NCI-H69 (cell line): ENCODE measurements around the gene AMBP.

Experiments
- DNase-seq: peaks from one replicate; lab custom pipeline; 2025; lab: John Stamatoyannopoulos, UW

Gene AMBP

GRCh38 chr9:114112778-114113584, 34.9 kb upstream of the AMBP start:
- peak; percentile 10 for DNase-seq

- DNase-seq = no peak
Observed at GRCh38 chr9:114112325-114112724, 34.2 kb upstream of the AMBP start.

- no peak for DNase-seq
Observed at GRCh38 chr9:114110180-114110579, 32.1 kb upstream of the AMBP start.

- no peak for DNase-seq
Observed at GRCh38 chr9:114109124-114109523, 31.0 kb upstream of the AMBP start.

- peak; percentile 75 for DNase-seq
Observed at GRCh38 chr9:114108016-114108833, 30.1 kb upstream of the AMBP start.

- no peak for DNase-seq
Observed at GRCh38 chr9:114107286-114108001, 29.3 kb upstream of the AMBP start.

DNA sequence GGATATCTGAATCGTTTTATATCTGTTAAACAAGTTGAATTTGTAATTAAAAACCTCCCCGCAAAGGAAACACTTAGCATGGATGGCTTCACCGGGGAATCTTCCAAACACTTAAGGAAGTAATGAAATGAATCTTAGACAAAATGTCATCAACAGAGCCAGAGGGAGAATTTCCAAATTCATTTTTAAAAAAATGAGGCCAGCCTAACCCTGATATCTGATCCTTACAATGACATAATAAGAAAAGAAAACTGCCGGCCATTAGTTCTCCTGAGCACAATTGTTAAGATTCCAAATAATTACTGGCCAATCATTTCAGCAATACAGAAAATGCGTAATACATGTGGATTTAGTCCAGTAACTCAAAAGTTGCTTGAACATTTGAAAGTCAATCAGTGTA, 27.1 kb upstream of the AMBP start:
- no peak for DNase-seq

GRCh38 chr9:114102484-114102883, 24.4 kb upstream of the AMBP start:
- no peak for DNase-seq

- no peak for DNase-seq
Observed at GRCh38 chr9:114100536-114100935, 22.4 kb upstream of the AMBP start.

- no peak for DNase-seq
Observed at GRCh38 chr9:114099669-114100270, 21.7 kb upstream of the AMBP start.

DNA sequence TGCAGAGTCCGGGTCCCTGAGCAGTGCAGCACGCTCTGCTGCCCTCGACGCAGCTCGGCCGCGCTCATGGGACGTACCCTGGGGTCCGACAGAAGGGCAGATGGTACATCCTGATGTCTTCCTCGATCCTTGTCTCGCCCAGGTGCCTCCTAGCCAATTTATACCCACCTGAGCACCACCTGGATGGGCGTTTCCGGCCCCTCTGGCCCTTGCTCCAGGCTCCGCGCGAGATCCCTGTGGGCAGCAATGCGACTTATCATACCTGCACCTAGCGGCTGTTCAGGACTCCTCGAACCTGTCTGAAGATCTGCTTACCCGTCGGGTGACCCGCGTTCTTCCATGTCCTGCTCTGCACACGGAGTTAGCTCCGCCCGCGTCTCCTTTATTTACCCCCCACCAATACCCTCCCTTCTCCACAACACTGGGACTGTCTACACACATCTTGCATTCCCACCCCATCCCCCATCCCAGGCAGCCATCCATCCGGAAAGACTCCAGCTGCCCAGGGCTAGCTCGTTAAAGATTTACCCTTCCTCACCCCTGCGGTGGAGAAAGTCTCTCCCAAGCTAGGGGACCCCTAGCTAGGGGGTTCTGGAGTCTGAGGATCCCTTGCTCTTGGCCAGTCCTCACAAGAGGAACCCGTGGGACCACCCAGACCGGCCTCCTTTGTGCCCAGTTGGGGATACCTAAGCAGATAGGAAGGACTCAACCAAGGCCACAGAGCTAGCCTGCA, 21.0 kb upstream of the AMBP start, which contains the start of gene KIF12:
Gene KIF12 (minus strand): TSS at position 357 of the 733 bp plus-strand sequence. CDS start 16 bp downstream, at position 341.
- DNase-seq = peak; percentile 75

DNA sequence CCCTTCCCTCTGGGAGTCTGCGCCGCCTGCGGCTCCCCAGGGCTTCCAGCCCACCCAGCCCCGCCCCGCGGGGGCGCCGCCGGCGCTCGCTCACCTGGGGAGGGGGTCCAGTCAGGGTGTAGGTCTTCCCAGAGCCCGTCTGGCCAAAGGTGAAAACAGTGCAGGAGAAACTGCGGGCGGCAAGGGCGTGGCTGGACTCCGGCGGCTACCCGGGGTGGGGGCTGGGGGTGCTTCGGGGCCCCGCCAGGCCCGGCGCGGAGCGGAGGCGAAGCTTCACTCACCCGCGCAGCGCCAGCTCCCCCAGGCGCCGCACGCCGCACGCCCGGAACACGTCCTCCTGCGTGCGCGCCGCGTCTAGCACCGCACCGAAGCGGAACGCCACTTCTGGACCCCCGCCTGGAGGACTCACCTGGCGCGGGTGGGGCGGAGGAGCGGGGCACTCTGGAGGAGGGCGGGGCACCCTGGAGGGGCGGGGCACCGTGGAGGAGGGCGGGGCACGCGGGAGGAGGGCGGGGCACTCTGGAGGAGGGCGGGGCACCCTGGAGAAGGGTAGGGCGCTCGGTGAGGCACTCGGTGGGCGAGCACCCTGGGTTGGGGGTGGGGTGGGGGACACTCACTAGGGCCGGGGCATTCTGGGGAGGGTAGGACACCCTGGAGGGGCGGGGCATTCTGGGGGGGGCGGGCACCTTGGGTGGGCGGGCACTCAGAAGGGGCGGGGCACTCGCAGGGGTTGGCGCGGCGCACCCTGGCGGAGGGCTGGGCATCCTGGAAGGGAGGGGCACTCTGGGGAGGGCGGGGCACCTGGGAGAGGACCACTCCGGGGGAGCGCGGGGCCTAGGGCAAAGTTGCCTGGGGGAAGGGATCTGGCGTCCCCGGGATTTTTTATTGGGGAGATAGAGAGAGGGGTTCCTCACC, 20.2 kb upstream of the AMBP start:
- peak; percentile 75 for DNase-seq

- peak; percentile 70 for DNase-seq
Observed at GRCh38 chr9:114097613-114098020, 19.5 kb upstream of the AMBP start.

DNA sequence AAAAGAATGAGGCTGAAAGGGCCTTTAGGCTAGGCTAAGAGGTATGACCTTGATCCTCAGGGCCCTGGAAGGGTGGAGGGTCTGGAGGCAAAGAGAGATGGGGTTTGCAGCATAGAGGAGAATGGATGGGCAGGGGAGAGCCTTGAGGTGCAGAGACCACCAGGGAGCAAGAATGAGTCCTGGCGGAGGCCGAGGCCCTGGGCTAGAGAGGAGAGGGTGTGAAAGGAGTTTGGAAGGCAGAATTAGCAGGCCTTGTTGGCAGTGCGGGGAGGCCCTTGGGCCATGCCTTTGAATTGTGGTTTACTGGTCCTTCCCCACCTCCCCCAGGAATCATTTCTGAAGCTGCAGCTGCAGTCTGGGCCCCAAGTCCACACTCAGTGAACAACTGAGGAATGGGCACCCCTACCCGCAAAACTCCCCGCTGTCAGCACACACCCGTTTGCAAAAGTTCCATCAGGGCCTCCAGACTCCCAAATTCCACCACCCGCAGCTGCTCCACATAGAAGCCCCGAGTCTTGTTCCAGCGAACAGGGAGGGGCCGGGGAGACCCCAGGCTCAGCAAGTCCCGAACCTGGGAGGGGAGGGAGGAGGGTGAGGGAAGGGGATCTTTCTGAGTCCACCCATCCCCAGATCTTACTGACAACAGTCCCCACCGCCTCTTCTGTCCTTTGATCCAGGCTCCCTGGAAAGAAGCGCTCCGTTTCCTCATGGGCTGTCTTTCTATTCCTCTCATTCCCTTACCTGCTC, 18.9 kb upstream of the AMBP start:
- DNase-seq = no peak

DNA sequence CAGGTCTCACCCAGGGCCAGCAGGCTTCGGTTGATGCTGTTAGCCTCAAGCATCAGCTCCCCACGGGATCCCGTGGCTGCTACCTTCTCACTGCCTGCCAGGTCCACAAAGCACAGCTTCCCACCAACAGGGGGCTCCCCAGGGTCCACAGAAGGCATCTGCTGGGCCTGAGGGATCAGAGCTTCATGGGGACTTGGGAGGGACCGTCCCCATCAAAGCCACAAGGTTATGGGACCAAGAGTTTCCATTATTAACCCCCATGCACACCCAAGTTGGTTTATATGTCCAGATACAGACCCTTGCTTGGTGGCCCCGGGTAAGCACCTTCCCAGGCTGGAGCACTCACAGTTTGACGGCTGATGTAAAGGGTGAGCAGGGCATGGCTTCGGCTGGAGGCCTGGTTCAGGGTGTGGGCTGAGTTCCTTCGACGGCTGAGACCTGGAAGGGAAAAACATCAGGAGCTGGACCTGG, 18.0 kb upstream of the AMBP start:
- DNase-seq = no peak

DNA sequence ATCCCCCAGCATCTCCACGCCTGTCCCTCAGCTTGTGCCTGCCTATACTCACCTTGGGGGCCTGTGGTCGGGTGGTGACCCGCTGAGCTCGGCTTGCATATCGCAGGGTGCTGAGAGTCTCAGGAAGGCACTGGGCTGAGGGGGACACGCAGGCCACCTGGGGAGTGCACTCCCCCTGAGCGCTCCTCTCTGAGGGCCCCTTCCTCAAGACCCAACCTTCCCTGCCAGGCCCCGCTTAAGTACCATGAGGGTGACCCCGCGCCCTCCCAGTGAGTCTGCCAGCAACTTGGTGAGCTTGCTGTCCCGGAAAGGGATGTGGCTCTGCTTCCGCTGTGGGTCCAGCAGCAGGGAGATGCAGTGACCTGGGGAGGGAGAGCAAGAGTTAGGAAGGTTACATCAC, 16.9 kb upstream of the AMBP start:
- DNase-seq = no peak

- DNase-seq = no peak
Observed at GRCh38 chr9:114093761-114094505, 15.8 kb upstream of the AMBP start.

DNA sequence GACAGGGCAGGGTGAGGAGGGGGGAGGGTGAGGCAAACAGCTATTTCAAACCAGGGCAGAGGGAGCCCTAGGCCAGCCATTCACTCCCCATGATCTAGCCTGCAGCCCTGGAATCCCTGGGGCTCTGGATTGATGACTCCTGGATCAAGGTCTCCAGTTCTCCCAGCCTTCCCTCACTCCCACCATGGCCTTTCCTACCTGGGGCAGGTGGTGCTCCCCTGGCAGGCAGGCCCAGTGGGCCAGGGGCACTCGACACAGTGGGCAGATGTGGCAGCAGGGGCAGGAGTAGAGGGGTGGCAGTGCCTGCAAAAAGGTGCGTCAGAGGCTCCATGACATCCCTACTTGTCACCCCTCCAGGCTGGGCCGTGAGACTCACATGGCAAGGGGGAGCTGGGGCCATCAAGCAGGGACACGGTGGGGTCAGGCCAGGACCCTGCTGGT, 15.0 kb upstream of the AMBP start:
- DNase-seq = no peak

- DNase-seq = no peak
Observed at GRCh38 chr9:114092336-114092735, 14.2 kb upstream of the AMBP start.
